ENCODE results near the gene RNF182. TPM values are rescaled to one million over a fixed set of nuclear protein-coding genes. Genes with fewer than 3 reads are reported as not detected.

The RNF182 gene
- total RNA-seq, 2 donors from 2014 or later = not detected

Other genes starting within 250 kb of the RNF182 start
- gene RANBP9, start 213.1 kb upstream of the RNF182 start, total RNA-seq = 10 to 100 TPM; 57.3 to 68.2 TPM
- gene MCUR1, start 110.4 kb upstream of the RNF182 start, total RNA-seq = 10 to 100 TPM; 21.1 to 40.8 TPM
- gene CD83, start 192.8 kb downstream of the RNF182 start, total RNA-seq = 10 to 100 TPM; 12.3 to 14.9 TPM